GM19372 (cell line): Measurements from ENCODE around the gene OSTM1.
"Not testable (repeated sequence)": the region's sequence is repeated elsewhere in the genome, so short reads cannot be mapped to it uniquely, and the experiment has no call there.

Experiments used
- ATAC-seq: cut with Tn5 transposase; IDR thresholded peaks from one replicate; pipeline ENCODE4 v1.9.1; 2021; ENCODE audit warnings: mild to moderate bottlenecking, low read depth, moderate library complexity; ENCODE audit not compliant: unreplicated experiment

The OSTM1 gene

GRCh38 chr6:108027056-108027455, 47.5 kb downstream of the OSTM1 start:
- no peak for ATAC-seq

- no peak for ATAC-seq
These were observed 50.0 kb downstream of the OSTM1 start for GRCh38 chr6:108024427-108025073.

GRCh38 chr6:108020472-108021116, 53.9 kb downstream of the OSTM1 start:
- ATAC-seq, result no peak

GRCh38 chr6:108016283-108016682, 58.3 kb downstream of the OSTM1 start:
- ATAC-seq, result not testable (repeated sequence)

GRCh38 chr6:108013787-108014439, 60.6 kb downstream of the OSTM1 start:
- no peak for ATAC-seq

- no peak for ATAC-seq
These were observed 64.6 kb downstream of the OSTM1 start for GRCh38 chr6:108009894-108010293.

GRCh38 chr6:108009258-108009657, 65.3 kb downstream of the OSTM1 start:
- not testable (repeated sequence) for ATAC-seq

- no peak for ATAC-seq
These were observed 66.2 kb downstream of the OSTM1 start for GRCh38 chr6:108008363-108008762.

GRCh38 chr6:108005961-108006360, 68.6 kb downstream of the OSTM1 start:
- ATAC-seq, result no peak

GRCh38 chr6:108004861-108005260, 69.7 kb downstream of the OSTM1 start:
- ATAC-seq, result no peak

- no peak for ATAC-seq
These were observed 71.9 kb downstream of the OSTM1 start for GRCh38 chr6:108002365-108003221.

GRCh38 chr6:108001696-108002231, 72.8 kb downstream of the OSTM1 start:
- ATAC-seq, result no peak

- not testable (repeated sequence) for ATAC-seq
These were observed 74.3 kb downstream of the OSTM1 start for GRCh38 chr6:108000259-108000658.

- ATAC-seq, result no peak
These were observed 75.2 kb downstream of the OSTM1 start for GRCh38 chr6:107999341-107999740.

- ATAC-seq, result no peak
These were observed 82.6 kb downstream of the OSTM1 start for GRCh38 chr6:107991772-107992550.
